ENCODE data around the gene RC3H1.

- no peak for TF ChIP-seq EZH2 (IDR thresholded peaks at IDR 0.05)
- TF ChIP-seq FOXP2 (optimal IDR thresholded peaks at IDR 0.05; ENCODE audit: control extremely low read depth, extremely low read length, insufficient read depth) = no peak
- no peak for TF ChIP-seq POLR2AphosphoS5 (IDR thresholded peaks at IDR 0.05; ENCODE audit: borderline replicate concordance, low read depth, low read length)
Measured at GRCh38 chr1:173915596-173915995, 106.6 kb downstream of the RC3H1 start.
